OCI-LY7 (cell line): ENCODE measurements around the gene ADPRHL1. TPM values are rescaled to one million over a fixed set of nuclear protein-coding genes. Genes with fewer than 3 reads are reported as not detected.

Experiments used
- BruUV-seq: library from RNA; stranded (reverse); fragments of 400-500 nt; replicated peaks from 2 replicates; lab custom pipeline; 2021; lab: Mats Ljungman, UMichigan
- CTCF ChIA-PET: fragments of 300-600 bp; sonication (Branson Sonifier 250); formaldehyde crosslinking; loops from one replicate; lab custom pipeline; 2022; ENCODE audit warnings: antibody characterized with exemption; ENCODE audit not compliant: unreplicated experiment; lab: Charles Lee
- POLR2A ChIA-PET: fragments of 300-600 bp; sonication (Branson Sonifier 250); formaldehyde crosslinking; loops from one replicate; lab custom pipeline; 2022; ENCODE audit warnings: antibody characterized with exemption; lab: Charles Lee
- DNase-seq: peaks from one replicate; pipeline ENCODE4 v3.0.0-alpha.2; 2015; ENCODE audit warnings: low spot score
- H2AFZ ChIP-seq: fragments of 200-600 bp; sonication (generic), shearing (Covaris generic); 2 replicates; pipeline ENCODE4 v1.6.1; 2014; ENCODE audit warnings: mild to moderate bottlenecking, antibody characterized with exemption, low read length, moderate library complexity
- H3K27ac ChIP-seq: fragments of 200-600 bp; sonication (generic); 2 replicates; pipeline ENCODE4 v1.5.1; 2014; ENCODE audit warnings: mixed run types, low read depth, mild to moderate bottlenecking, moderate library complexity, low read length, inconsistent platforms; ENCODE audit not compliant: poor library complexity, severe bottlenecking
- H3K36me3 ChIP-seq: fragments of 200-600 bp; sonication (generic); 2 replicates; pipeline ENCODE4 v1.6.1; 2014; ENCODE audit warnings: mild to moderate bottlenecking, antibody characterized with exemption, low read length, moderate library complexity, mixed read lengths; ENCODE audit not compliant: insufficient read depth
- H3K4me1 ChIP-seq: fragments of 200-600 bp; sonication (generic); 2 replicates; pipeline ENCODE4 v1.5.1; 2014; ENCODE audit warnings: mild to moderate bottlenecking, low read length; ENCODE audit not compliant: insufficient read depth, poor library complexity, severe bottlenecking
- H3K4me2 ChIP-seq: fragments of 200-600 bp; sonication (generic); 2 replicates; pipeline ENCODE4 v1.6.1; 2014; ENCODE audit warnings: mild to moderate bottlenecking, low read length
- H3K4me3 ChIP-seq: fragments of 200-600 bp; sonication (generic); 2 replicates; pipeline ENCODE4 v1.5.1; 2014; ENCODE audit warnings: mild to moderate bottlenecking, low read depth, low read length; ENCODE audit not compliant: poor library complexity, severe bottlenecking
- H3K79me2 ChIP-seq: fragments of 200-600 bp; sonication (generic); 2 replicates; pipeline ENCODE4 v1.6.1; 2016; ENCODE audit warnings: low read depth, mild to moderate bottlenecking, low read length, moderate library complexity, mixed read lengths; ENCODE audit not compliant: insufficient read depth
- H3K9me2 ChIP-seq: fragments of 200-600 bp; sonication (generic); 2 replicates; pipeline ENCODE4 v1.6.1; 2016; ENCODE audit warnings: mild to moderate bottlenecking, low read length, mixed read lengths; ENCODE audit not compliant: insufficient read depth
- H3K9me3 ChIP-seq: fragments of 200-600 bp; sonication (generic); 2 replicates; pipeline ENCODE4 v1.6.1; 2014; ENCODE audit warnings: mild to moderate bottlenecking, mixed run types, low read length, mixed read lengths
- H4K20me1 ChIP-seq: fragments of 200-600 bp; sonication (generic); 2 replicates; pipeline ENCODE4 v1.6.1; 2014; ENCODE audit warnings: mild to moderate bottlenecking, antibody characterized with exemption, low read length, moderate library complexity, mixed read lengths; ENCODE audit not compliant: insufficient read depth
- CTCF ChIP-seq: fragments of 200-600 bp; sonication (generic); conservative IDR thresholded peaks from 2 replicates; pipeline ENCODE4 v1.5.1; 2014; ENCODE audit warnings: mild to moderate bottlenecking, antibody characterized with exemption, low read length, moderate library complexity, mixed read lengths
- EZH2phosphoT487 ChIP-seq: fragments of 200-600 bp; sonication (generic); IDR thresholded peaks from 2 replicates; pipeline ENCODE4 v1.6.1; 2018; ENCODE audit warnings: low read depth, borderline replicate concordance, mild to moderate bottlenecking, mixed run types, antibody characterized with exemption, low read length, moderate library complexity, mixed read lengths
- intact Hi-C: fragments of 100-400 bp; cut with micrococcal nuclease; formaldehyde crosslinking; loops from one replicate; pipeline ENCODE4 v1.10.0; 2022; ENCODE audit not compliant: unreplicated experiment
- total RNA-seq, 2 experiments: library from RNA; depleted of rRNA in 1 of 2; stranded (reverse); fragments of >200 nt in 1 of 2; shearing (Covaris generic) in 1 of 2; gene quantifications; 2 replicates each; pipeline ENCODE4 v1.2.3, GENCODE V29; 2014 to 2022

Gene ADPRHL1
- total RNA-seq, 2 experiments from 2014 or later: 2.5 to 6.2 TPM

- intact Hi-C loops: loop anchor here (1.0 kb wide), 1 partner anchor 193 kb away; the partner anchor contains the start of gene LAMP1
- H2AFZ ChIP-seq: 0 out of 2 replicates have a peak overlapping the region, but pooled peaks have one; percentile 36
Observed at GRCh38 chr13:113489549-113490495, 36.5 kb upstream of the ADPRHL1 start.

GRCh38 chr13:113489171-113489548 lies 35.9 kb upstream of the ADPRHL1 start:
- Histone ChIP-seq H4K20me1 (peaks cover 32% of the 10 kb centered on the region; the same call in 1 of the 2 replicates), H3K36me3 (no peaks in the 10 kb centered on the region), H3K4me3 (peak overlapping the region; percentile 82)

More at GRCh38 chr13:113489549-113490495, 36.5 kb upstream of the ADPRHL1 start:
- H3K27ac ChIP-seq: no peak overlapping the region
- no peaks in the 10 kb centered on the region for H3K9me3 ChIP-seq
- DNase-seq: peak; percentile 43
- H3K4me1 ChIP-seq: peaks cover 42% of the 10 kb centered on the region
- H3K9me2 ChIP-seq: no peaks in the 10 kb centered on the region
- no TSS peak for BruUV-seq
- ChIA-PET POLR2A (interaction anchor here (0.8 kb wide), 1 partner anchor 14 kb away, joined by 4 read pairs; no protein-coding TSS in a partner anchor), CTCF (no interaction called here)
- peak overlapping the region; percentile 82 for H3K4me3 ChIP-seq
- H3K79me2 ChIP-seq: peaks cover 35% of the 10 kb centered on the region
- peak overlapping the region; percentile 100 for H3K4me2 ChIP-seq
- TF ChIP-seq CTCF: no peak
- no peak for TF ChIP-seq EZH2phosphoT487
- H4K20me1 ChIP-seq: peaks cover 32% of the 10 kb centered on the region; the same call in 1 of the 2 replicates
- no peaks in the 10 kb centered on the region for H3K36me3 ChIP-seq

More at GRCh38 chr13:113489171-113489548, 35.9 kb upstream of the ADPRHL1 start:
- BruUV-seq: no TSS peak
- ChIA-PET CTCF (no interaction called here), POLR2A (interaction anchor here (0.8 kb wide), 1 partner anchor 15 kb away, joined by 4 read pairs; no protein-coding TSS in a partner anchor)
- Histone ChIP-seq H3K79me2 (peaks cover 35% of the 10 kb centered on the region), H3K4me1 (peaks cover 42% of the 10 kb centered on the region), H3K27ac (no peak overlapping the region), H3K4me2 (peak overlapping the region; percentile 100), H3K9me2 (no peaks in the 10 kb centered on the region), H2AFZ (no peak overlapping the region), H3K9me3 (no peaks in the 10 kb centered on the region)
- TF ChIP-seq EZH2phosphoT487 (no peak), CTCF (0 out of 2 replicates have a peak, but pooled peaks have one; percentile 18)
- intact Hi-C loops: no loop called here
- no peak for DNase-seq
